Activated T-helper 1 cell treated with anti-CD3 and anti-CD28 coated beads, Interleukin-12 subunit alpha, Interleukin-12 subunit beta, Interleukin-2, Interleukin-4 antibody, amounts not matched to agents 30 ng/mL and 10 ng/mL and 1 ng/mL, durations not matched to agents 14 hours and 24 hours and 36 hours (primary cell): Measurements from ENCODE around the gene POLR3E. TPM values are rescaled to one million over a fixed set of nuclear protein-coding genes. Genes with fewer than 3 reads are reported as not detected.

Experiments used
- DNase-seq: peaks from one replicate; pipeline ENCODE4 v3.0.0; 2021; ENCODE audit warnings: low spot score
- H3K27ac Mint-ChIP-seq: one replicate; pipeline ENCODE4 v1.8.0; 2021; ENCODE audit warnings: mild to moderate bottlenecking, mixed read lengths
- H3K27me3 Mint-ChIP-seq: one replicate; pipeline ENCODE4 v1.8.0; 2022; ENCODE audit warnings: mild to moderate bottlenecking, moderate library complexity, mixed read lengths; ENCODE audit not compliant: insufficient read depth
- H3K36me3 Mint-ChIP-seq: one replicate; pipeline ENCODE4 v1.8.0; 2021; ENCODE audit warnings: low read depth, mixed read lengths
- H3K4me1 Mint-ChIP-seq: one replicate; pipeline ENCODE4 v1.8.0; 2021; ENCODE audit warnings: low read depth, mixed read lengths
- H3K4me3 Mint-ChIP-seq: one replicate; pipeline ENCODE4 v1.8.0; 2021; ENCODE audit warnings: mild to moderate bottlenecking, moderate library complexity, mixed read lengths
- H3K9me3 Mint-ChIP-seq: one replicate; pipeline ENCODE4 v1.8.0; 2021; ENCODE audit warnings: mixed read lengths
- intact Hi-C: fragments of 100-400 bp; cut with micrococcal nuclease; formaldehyde crosslinking; loops from one replicate; pipeline ENCODE4 v1.15.1; 2024
- total RNA-seq: library from RNA; stranded (reverse); gene quantifications from 2 replicates; pipeline ENCODE4 v1.2.3, GENCODE V29; 2022

The POLR3E gene, protein sequence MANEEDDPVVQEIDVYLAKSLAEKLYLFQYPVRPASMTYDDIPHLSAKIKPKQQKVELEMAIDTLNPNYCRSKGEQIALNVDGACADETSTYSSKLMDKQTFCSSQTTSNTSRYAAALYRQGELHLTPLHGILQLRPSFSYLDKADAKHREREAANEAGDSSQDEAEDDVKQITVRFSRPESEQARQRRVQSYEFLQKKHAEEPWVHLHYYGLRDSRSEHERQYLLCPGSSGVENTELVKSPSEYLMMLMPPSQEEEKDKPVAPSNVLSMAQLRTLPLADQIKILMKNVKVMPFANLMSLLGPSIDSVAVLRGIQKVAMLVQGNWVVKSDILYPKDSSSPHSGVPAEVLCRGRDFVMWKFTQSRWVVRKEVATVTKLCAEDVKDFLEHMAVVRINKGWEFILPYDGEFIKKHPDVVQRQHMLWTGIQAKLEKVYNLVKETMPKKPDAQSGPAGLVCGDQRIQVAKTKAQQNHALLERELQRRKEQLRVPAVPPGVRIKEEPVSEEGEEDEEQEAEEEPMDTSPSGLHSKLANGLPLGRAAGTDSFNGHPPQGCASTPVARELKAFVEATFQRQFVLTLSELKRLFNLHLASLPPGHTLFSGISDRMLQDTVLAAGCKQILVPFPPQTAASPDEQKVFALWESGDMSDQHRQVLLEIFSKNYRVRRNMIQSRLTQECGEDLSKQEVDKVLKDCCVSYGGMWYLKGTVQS
- total RNA-seq, result 107 and 111 TPM in 2 replicates

DNA sequence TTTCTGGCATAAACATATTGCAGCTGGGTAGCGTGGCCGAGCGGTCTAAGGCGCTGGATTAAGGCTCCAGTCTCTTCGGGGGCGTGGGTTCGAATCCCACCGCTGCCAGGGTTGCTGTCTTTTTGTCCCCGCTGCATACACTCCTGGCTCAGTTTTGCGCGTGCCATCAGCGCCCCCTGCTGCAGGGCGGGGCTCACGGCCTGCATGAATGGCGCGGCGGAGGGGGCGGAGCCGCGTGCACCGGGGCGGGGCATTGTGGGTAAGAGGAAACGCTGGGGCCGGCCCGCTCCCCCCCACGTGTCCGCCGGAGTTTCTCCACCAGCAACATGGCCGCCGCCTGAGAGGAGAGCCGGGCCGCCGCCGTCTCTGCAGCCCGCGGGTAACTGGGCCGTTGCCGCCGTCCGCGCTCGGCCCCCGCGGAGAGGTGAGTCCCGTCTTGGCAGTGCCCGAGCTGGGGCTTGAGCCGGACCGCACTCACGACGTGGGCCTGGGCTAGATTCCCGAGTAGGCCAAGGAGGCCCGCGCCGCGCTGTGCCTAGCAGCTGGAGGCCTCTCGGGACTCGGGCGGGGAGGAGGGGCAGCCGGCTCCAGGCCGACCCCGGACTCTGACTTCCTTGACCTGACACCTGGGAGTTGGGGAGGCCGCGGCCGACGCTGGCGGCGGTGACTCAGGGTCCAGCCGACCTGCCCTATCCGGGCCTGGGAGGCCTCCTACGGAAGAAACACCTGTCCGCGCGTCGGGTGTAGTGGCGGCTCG is at the start of gene POLR3E:
Gene POLR3E (plus strand): TSS at position 296 of the 757 bp plus-strand sequence. CDS start 5,560 bp downstream, outside the sequence.
- peaks cover 4% of the 10 kb centered on the region for H3K36me3 Mint-ChIP-seq
- H3K27ac Mint-ChIP-seq, result peak within 1 kb of the TSS; percentile 90
- no peaks in the 10 kb centered on the region for H3K9me3 Mint-ChIP-seq
- peak; percentile 100 for DNase-seq
- peak within 1 kb of the TSS; percentile 94 for H3K4me3 Mint-ChIP-seq
- peaks cover 45% of the 10 kb centered on the region for H3K4me1 Mint-ChIP-seq
- intact Hi-C loops, result loop anchor here (1.0 to 2.0 kb wide), 8 partner anchors 56 to 696 kb away; partner anchors contain the start of genes EEF2K and PDZD9
- peaks cover 3% of the 10 kb centered on the region for H3K27me3 Mint-ChIP-seq

DNA sequence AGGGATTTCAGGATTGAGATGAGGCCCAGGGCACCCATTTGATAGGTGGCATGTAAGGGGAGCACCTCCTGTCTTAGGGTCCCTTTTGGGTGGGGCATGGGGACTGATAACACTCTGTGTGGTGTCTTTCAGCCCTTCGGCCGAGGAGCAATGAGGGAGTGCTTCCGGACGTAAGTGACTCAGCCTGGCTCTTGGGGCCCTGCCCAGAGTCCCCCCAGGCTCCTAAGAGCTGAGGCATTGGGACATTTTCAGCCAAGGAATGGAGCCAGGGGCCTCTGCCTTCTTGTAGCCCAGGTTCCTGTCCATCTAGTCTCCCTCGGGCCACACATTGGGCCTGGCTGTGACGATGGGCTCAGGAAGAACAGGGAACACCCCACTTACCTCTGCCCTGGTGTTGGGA is 46.7 kb upstream of the POLR3E start:
- intact Hi-C loops, result no loop called here
- no peak for DNase-seq
- Mint-ChIP-seq H3K9me3 (peaks cover 4% of the 10 kb centered on the region), H3K27ac (no peak overlapping the region), H3K27me3 (no peaks in the 10 kb centered on the region), H3K36me3 (peaks cover 25% of the 10 kb centered on the region), H3K4me3 (no peak overlapping the region), H3K4me1 (no peaks in the 10 kb centered on the region)

DNA sequence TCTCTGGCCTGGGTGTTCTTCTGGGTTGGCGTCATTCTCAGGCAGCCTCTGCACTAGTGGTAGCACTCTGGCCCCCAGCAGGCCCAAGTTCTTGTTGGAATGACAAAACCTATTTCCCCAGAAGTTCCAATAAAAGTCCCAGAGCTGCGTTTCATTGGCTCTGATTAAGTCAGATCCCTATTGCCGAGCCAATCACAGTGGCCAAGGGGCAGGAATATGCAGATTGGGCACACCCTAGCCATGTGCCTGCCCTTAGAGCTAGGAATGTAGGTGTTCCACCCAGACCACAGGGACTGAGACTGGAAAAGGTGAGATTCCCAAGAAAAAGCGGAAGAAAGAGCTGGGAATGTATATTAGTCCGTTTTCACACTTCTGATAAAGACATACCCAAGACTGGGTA is 44.9 kb upstream of the POLR3E start:
- H3K27me3 Mint-ChIP-seq, result no peaks in the 10 kb centered on the region
- intact Hi-C loops, result no loop called here
- no peaks in the 10 kb centered on the region for H3K4me1 Mint-ChIP-seq
- no peak overlapping the region for H3K4me3 Mint-ChIP-seq
- H3K9me3 Mint-ChIP-seq, result peaks cover 4% of the 10 kb centered on the region
- no peak for DNase-seq
- H3K27ac Mint-ChIP-seq, result peak overlapping the region; percentile 4
- peaks cover 33% of the 10 kb centered on the region for H3K36me3 Mint-ChIP-seq

DNA sequence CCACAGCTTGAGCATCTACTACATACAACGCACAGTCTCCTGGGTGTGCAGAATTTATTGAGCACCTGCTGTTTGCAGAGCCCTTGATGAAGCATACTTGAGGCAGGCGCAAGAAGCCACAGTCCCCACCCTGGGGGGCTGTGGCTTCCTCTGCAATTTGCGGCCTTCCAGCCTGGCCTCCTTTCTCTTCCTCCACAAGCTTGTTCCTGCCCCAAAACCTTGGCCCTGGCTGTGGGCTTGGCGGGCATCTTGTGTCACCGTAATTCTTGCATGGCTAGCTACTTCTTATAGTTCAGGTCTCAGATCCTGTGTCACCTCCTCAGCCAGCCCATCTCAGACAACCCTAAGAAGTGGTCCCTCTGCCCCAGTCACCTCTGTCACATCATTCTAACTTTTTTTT is 43.9 kb upstream of the POLR3E start:
- Mint-ChIP-seq H3K4me3 (no peak overlapping the region), H3K4me1 (no peaks in the 10 kb centered on the region), H3K27me3 (no peaks in the 10 kb centered on the region), H3K36me3 (peaks cover 39% of the 10 kb centered on the region), H3K27ac (no peak overlapping the region), H3K9me3 (peaks cover 4% of the 10 kb centered on the region)
- DNase-seq, result no peak
- intact Hi-C loops, result no loop called here

DNA sequence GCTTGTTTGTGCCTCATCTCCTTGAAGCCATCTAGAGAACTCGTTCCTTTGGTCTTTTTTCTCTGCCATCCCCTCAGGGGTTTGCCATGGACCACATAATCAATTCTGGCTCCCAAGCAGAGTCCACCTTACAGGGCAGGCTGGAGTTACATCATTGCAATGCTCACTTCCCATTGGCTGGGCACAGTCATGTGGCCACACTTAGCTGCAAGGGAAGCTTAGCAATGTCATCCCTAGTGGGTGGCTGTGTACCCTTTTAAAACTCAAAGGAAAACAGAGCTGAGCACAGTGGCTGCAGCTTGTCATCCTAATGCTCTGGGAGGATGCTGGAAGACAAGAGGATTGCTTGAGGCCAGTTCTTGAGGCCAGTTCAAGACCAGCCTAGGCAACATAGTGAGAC is 41.9 kb upstream of the POLR3E start:
- no peak for DNase-seq
- H3K27ac Mint-ChIP-seq, result no peak overlapping the region
- H3K36me3 Mint-ChIP-seq, result peaks cover 52% of the 10 kb centered on the region

DNA sequence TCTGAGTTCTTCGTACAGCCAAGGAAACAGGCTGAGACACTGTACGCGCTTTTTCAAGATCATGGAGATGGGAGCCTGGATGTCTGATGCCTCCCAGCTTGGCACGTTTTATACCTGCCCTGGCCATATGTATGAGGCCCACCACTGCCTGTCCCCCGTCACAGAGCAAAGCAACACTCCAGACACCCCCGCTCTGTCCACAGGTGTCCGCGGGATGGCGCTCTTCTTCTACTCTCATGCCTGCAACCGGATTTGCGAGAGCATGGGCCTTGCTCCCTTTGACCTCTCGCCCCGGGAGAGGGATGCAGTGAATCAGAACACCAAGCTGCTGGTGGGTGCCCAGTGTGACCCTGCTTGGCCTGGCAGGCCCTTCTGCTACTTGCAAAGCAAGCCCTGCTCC is 39.8 kb upstream of the POLR3E start:
- no peak for DNase-seq
- H3K4me3 Mint-ChIP-seq, result no peak overlapping the region
- intact Hi-C loops, result no loop called here
- H3K36me3 Mint-ChIP-seq, result peaks cover 58% of the 10 kb centered on the region
- H3K27me3 Mint-ChIP-seq, result no peaks in the 10 kb centered on the region
- no peak overlapping the region for H3K27ac Mint-ChIP-seq
- H3K9me3 Mint-ChIP-seq, result peaks cover 4% of the 10 kb centered on the region
- H3K4me1 Mint-ChIP-seq, result peaks cover 8% of the 10 kb centered on the region

More for the DNA sequence above, 41.9 kb upstream of the POLR3E start:
- no peaks in the 10 kb centered on the region for H3K4me1 Mint-ChIP-seq
- H3K27me3 Mint-ChIP-seq, result no peaks in the 10 kb centered on the region
- intact Hi-C loops, result no loop called here
- H3K9me3 Mint-ChIP-seq, result peaks cover 4% of the 10 kb centered on the region
- H3K4me3 Mint-ChIP-seq, result no peak overlapping the region

DNA sequence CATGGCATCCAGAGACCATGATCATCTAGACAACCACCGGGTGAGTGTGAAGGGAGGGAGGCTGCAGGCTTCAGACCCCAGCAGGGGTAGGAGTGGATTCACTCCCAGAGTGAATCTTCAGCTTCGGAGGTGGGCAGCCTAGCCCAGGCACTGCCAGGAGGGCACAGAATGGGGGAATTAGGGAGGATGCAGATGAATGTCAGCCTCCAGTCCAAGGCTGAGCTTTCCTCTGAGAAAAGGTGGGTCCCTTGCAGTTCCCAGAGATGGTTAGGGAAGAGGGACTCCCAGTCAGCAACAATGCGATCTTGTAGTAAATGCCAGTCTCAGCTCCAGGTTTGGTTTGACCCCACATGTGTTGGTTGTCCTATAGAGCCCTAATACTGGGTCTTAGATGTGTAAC is 36.7 kb upstream of the POLR3E start:
- DNase-seq, result no peak
- Mint-ChIP-seq H3K4me3 (no peak overlapping the region), H3K36me3 (peaks cover 48% of the 10 kb centered on the region), H3K9me3 (no peaks in the 10 kb centered on the region), H3K27me3 (no peaks in the 10 kb centered on the region), H3K4me1 (peaks cover 24% of the 10 kb centered on the region), H3K27ac (peak overlapping the region; percentile 29)
- intact Hi-C loops, result no loop called here

DNA sequence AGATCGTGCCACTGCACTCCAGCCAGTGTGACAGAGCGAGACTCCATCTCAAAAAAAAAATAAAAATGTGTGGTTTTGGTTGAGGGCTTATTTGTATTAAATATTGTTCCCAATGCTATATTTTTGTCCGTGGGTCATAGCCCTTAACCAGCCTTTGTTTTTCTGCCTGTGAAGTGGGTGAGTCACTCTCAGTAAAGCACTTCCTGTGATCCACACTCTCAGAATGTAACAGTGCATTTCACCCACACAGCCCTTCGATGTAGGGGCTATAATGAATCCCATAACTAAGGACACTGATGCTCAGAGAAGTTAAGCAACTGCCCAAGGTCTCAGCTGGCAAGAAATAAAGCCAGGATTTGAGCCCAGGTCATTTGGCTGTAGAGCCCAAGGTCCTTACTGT is 34.7 kb upstream of the POLR3E start:
- intact Hi-C loops, result no loop called here
- H3K4me1 Mint-ChIP-seq, result peaks cover 25% of the 10 kb centered on the region
- no peaks in the 10 kb centered on the region for H3K27me3 Mint-ChIP-seq
- H3K9me3 Mint-ChIP-seq, result no peaks in the 10 kb centered on the region
- no peak for DNase-seq
- H3K4me3 Mint-ChIP-seq, result no peak overlapping the region
- no peak overlapping the region for H3K27ac Mint-ChIP-seq
- H3K36me3 Mint-ChIP-seq, result peaks cover 42% of the 10 kb centered on the region

DNA sequence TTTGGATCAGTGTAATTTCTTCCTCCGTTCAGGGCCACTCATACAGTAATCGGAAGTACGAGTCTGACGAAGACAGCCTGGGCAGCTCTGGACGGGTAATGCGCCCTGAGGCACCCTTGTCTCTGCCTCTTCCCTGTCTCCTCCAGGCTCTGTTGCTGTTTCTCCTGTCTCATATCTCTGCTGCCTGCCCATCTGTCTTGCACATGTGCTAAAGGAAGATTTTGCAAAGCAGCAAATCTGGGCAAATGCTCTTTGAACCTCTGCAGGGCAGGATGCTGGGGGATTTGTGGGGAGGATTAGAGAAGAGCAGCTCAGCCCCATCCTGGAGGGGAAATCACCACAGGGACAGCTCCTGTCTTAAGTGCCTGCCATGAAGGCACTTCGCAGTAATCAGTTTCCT is 32.4 kb upstream of the POLR3E start:
- intact Hi-C loops, result no loop called here

DNA sequence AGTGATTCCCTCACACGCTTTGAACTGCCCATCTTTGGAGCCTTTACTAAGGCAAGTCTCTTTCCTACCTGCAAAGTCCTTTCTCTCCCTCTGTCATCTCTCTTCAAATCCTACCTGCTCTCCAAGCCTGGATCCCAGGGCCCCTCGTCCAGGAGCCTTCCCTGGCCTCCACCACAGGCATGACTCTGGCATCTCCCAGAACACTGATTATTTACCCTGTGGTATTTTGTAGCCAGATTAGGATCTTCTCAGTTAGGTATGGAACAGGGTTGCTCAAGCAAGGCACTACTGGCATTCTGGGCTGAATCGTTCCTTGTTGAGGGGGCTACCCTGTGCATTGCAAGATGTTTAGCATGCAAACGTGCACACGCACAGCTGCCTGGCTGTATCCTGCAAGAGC is 31.9 kb upstream of the POLR3E start:
- no peak for DNase-seq
- intact Hi-C loops, result no loop called here
- H3K36me3 Mint-ChIP-seq, result peaks cover 32% of the 10 kb centered on the region
- H3K9me3 Mint-ChIP-seq, result no peaks in the 10 kb centered on the region
- no peaks in the 10 kb centered on the region for H3K27me3 Mint-ChIP-seq
- no peak overlapping the region for H3K4me3 Mint-ChIP-seq
- peak overlapping the region; percentile 45 for H3K27ac Mint-ChIP-seq
- peaks cover 27% of the 10 kb centered on the region for H3K4me1 Mint-ChIP-seq

More for the DNA sequence above, 32.4 kb upstream of the POLR3E start:
- Mint-ChIP-seq H3K27ac (no peak overlapping the region), H3K4me1 (peaks cover 25% of the 10 kb centered on the region), H3K27me3 (no peaks in the 10 kb centered on the region), H3K9me3 (no peaks in the 10 kb centered on the region), H3K36me3 (peaks cover 34% of the 10 kb centered on the region), H3K4me3 (no peak overlapping the region)
- peak; percentile 17 for DNase-seq

DNA sequence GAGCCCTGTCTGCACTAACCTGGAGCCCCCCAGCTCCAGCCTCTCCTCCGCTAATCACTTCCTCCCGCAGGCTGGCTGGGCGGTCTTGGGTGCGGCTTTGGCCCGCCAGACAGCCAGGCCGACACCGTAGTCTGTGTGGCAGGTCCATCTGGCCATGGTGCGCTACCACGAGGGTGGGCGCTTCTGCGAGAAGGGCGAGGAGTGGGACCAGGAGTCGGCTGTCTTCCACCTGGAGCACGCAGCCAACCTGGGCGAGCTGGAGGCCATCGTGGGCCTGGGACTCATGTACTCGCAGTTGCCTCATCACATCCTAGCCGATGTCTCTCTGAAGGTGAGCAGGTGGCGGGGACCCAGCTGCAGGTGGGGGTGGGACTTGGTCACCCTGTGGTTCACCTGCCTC is 30.7 kb upstream of the POLR3E start:
- H3K36me3 Mint-ChIP-seq, result peaks cover 32% of the 10 kb centered on the region
- H3K4me3 Mint-ChIP-seq, result no peak overlapping the region
- peak overlapping the region; percentile 29 for H3K27ac Mint-ChIP-seq
- intact Hi-C loops, result no loop called here
- H3K27me3 Mint-ChIP-seq, result no peaks in the 10 kb centered on the region
- H3K4me1 Mint-ChIP-seq, result peaks cover 35% of the 10 kb centered on the region
- no peak for DNase-seq
- H3K9me3 Mint-ChIP-seq, result no peaks in the 10 kb centered on the region

DNA sequence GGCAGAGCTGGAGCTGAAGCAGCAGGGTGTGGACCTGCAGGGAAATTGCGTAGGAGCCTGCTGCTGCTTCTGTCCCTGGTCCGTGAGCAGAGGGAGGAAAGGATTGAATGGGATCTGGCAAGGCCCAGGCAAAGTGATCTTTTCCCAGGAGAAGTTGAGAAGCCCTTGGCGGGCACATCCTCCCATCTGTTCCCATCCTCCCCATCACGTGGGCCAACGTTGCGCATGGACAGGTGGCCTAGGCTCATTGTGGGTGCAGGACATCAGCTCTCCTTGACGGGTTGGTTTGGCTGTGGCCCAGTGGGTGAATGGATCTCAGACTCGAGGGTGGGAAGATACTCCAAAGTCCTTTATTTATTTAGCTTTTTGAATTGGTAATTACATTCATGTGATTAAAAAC is 29.4 kb upstream of the POLR3E start:
- DNase-seq, result no peak
- H3K4me1 Mint-ChIP-seq, result peaks cover 30% of the 10 kb centered on the region
- no peaks in the 10 kb centered on the region for H3K27me3 Mint-ChIP-seq
- H3K4me3 Mint-ChIP-seq, result no peak overlapping the region
- no peak overlapping the region for H3K27ac Mint-ChIP-seq
- no peaks in the 10 kb centered on the region for H3K9me3 Mint-ChIP-seq
- intact Hi-C loops, result no loop called here
- H3K36me3 Mint-ChIP-seq, result peaks cover 33% of the 10 kb centered on the region

DNA sequence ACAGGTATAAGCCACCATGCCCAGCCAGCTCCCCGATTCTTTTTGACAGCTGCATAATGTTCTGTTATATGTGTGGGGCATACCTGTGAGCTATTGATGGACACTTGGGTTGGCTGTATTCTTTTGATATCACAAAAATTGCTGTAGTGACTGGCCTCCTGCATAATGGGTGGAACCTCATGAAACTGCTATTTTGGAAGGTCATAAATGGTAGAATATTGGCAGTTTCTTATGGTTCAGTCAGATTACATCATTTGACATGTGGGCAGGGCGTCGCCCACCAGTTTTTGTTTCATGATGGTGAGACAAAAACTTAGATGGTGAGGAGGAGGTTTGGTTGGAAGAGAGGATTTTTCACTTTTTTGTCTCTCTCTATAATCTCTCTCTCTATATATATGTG is 26.7 kb upstream of the POLR3E start:
- no peak for DNase-seq
- intact Hi-C loops, result no loop called here
- peaks cover 30% of the 10 kb centered on the region for H3K36me3 Mint-ChIP-seq

More for the DNA sequence above, 26.7 kb upstream of the POLR3E start:
- H3K4me1 Mint-ChIP-seq, result peaks cover 17% of the 10 kb centered on the region
- no peak overlapping the region for H3K27ac Mint-ChIP-seq
- no peak overlapping the region for H3K4me3 Mint-ChIP-seq
- no peaks in the 10 kb centered on the region for H3K27me3 Mint-ChIP-seq
- no peaks in the 10 kb centered on the region for H3K9me3 Mint-ChIP-seq
